ENCODE measurements around the gene IRF2BP2. TPM values are rescaled to one million over a fixed set of nuclear protein-coding genes. Genes with fewer than 3 reads are reported as not detected.

The IRF2BP2 gene
- total and polyA plus RNA-seq, 2 of the 13 experiments (the other 11 are each of a cell fraction or from before 2014, with no cell fraction given) = 140 to 147 TPM

DNA sequence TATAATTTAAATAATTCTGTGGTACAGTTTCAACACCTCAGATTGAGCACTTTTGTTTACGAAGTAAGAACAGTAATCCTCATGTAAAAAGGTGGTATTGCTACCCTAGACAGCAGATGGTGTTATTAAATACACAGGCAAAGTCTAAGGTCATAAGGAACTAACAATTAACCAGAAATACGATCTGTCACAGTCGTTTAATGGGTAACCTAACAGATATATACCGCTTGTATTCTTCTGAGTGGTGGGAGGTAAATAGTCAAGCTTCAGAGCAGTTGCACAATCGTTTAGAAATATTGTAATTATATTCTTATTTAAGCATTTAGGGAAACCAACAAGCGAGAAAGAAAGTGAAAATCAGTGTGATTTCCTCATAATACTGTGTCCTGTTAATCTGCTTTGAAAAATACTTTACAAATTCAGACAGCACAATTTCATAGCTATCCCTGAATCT lies 9.8 kb upstream of the IRF2BP2 start (continued):
- no peak for TF ChIP-seq MTA1 (CRISPR knock-in tag; IDR thresholded peaks at IDR 0.05; ENCODE audit: borderline replicate concordance)
- peak; percentile 71 for TF ChIP-seq RCOR2 (CRISPR knock-in tag; IDR thresholded peaks at IDR 0.05)
- TF ChIP-seq ZNF598 (CRISPR knock-in tag; IDR thresholded peaks at IDR 0.05; ENCODE audit: borderline replicate concordance) = no peak
- TF ChIP-seq ZMYM4 (CRISPR knock-in tag; IDR thresholded peaks at IDR 0.05) = no peak; the same call in 1 of the 2 replicates
- no peak for TF ChIP-seq MYNN (CRISPR knock-in tag; IDR thresholded peaks at IDR 0.05; ENCODE audit: low read depth)
- TF ChIP-seq, protein P1, sequence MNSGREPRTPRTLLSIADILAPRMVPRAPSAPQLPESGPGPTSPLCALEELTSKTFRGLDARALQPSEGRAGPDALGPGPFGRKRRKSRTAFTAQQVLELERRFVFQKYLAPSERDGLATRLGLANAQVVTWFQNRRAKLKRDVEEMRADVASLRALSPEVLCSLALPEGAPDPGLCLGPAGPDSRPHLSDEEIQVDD (CRISPR knock-in tag; IDR thresholded peaks at IDR 0.05; ENCODE audit: borderline replicate concordance) = no peak
- no peak for TF ChIP-seq NR1H2 (CRISPR knock-in tag; IDR thresholded peaks at IDR 0.05; ENCODE audit: borderline replicate concordance, low read depth)
- no peak for TF ChIP-seq GABPA (IDR thresholded peaks at IDR 0.05; ENCODE audit: low read depth, low read length)
- TF ChIP-seq GABPA (CRISPR knock-in tag; IDR thresholded peaks at IDR 0.05; ENCODE audit: low read depth) = no peak
- no peak for TF ChIP-seq ARNT (IDR thresholded peaks at IDR 0.05)
- no peak for TF ChIP-seq ZNF616 (CRISPR knock-in tag; IDR thresholded peaks at IDR 0.05; ENCODE audit: low read depth)
- no peak for TF ChIP-seq ZMYM2 (CRISPR knock-in tag; IDR thresholded peaks at IDR 0.05)
- TF ChIP-seq ZNF562 (CRISPR knock-in tag; IDR thresholded peaks at IDR 0.05; ENCODE audit: borderline replicate concordance) = no peak
- no peak for TF ChIP-seq RARG (CRISPR knock-in tag; IDR thresholded peaks at IDR 0.05; ENCODE audit: low read depth)
- TF ChIP-seq SOX13 (IDR thresholded peaks at IDR 0.05) = 0 out of 2 replicates have a peak, but pooled peaks have one; percentile 46
- peak in 1 of 2 experiments; percentile 95; a peak in 2 of 4 replicates for TF ChIP-seq SOX13 (CRISPR knock-in tag; conservative IDR thresholded peaks at IDR 0.05 in 1 of 2, IDR thresholded peaks at IDR 0.05 in 1 of 2)
- no peak for TF ChIP-seq AKAP8 (CRISPR knock-in tag; IDR thresholded peaks at IDR 0.05)
- TF ChIP-seq, protein P2, sequence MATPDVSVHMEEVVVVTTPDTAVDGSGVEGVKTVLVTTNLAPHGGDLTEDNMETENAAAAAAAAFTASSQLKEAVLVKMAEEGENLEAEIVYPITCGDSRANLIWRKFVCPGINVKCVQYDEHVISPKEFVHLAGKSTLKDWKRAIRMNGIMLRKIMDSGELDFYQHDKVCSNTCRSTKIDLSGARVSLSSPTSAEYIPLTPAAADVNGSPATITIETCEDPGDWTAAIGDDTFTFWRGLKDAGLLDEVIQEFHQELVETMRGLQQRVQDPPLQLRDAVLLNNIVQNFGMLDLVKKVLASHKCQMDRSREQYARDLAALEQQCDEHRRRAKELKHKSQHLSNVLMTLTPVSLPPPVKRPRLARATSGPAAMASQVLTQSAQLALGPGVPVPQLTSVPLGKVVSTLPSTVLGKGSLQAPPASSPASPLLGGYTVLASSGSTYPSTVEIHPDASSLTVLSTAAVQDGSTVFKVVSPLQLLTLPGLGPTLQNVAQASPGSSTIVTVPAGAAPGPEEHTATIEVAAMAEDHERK (CRISPR knock-in tag; IDR thresholded peaks at IDR 0.05; ENCODE audit: low read depth) = no peak
- TF ChIP-seq ZNF572 (CRISPR knock-in tag; IDR thresholded peaks at IDR 0.05) = no peak
- TF ChIP-seq ZNF670 (CRISPR knock-in tag; IDR thresholded peaks at IDR 0.05; ENCODE audit: borderline replicate concordance) = no peak
- no peak for TF ChIP-seq CCDC6 (CRISPR knock-in tag; IDR thresholded peaks at IDR 0.05)
- TF ChIP-seq NFIC (IDR thresholded peaks at IDR 0.05; ENCODE audit: low read length) = no peak
- TF ChIP-seq, protein P3, sequence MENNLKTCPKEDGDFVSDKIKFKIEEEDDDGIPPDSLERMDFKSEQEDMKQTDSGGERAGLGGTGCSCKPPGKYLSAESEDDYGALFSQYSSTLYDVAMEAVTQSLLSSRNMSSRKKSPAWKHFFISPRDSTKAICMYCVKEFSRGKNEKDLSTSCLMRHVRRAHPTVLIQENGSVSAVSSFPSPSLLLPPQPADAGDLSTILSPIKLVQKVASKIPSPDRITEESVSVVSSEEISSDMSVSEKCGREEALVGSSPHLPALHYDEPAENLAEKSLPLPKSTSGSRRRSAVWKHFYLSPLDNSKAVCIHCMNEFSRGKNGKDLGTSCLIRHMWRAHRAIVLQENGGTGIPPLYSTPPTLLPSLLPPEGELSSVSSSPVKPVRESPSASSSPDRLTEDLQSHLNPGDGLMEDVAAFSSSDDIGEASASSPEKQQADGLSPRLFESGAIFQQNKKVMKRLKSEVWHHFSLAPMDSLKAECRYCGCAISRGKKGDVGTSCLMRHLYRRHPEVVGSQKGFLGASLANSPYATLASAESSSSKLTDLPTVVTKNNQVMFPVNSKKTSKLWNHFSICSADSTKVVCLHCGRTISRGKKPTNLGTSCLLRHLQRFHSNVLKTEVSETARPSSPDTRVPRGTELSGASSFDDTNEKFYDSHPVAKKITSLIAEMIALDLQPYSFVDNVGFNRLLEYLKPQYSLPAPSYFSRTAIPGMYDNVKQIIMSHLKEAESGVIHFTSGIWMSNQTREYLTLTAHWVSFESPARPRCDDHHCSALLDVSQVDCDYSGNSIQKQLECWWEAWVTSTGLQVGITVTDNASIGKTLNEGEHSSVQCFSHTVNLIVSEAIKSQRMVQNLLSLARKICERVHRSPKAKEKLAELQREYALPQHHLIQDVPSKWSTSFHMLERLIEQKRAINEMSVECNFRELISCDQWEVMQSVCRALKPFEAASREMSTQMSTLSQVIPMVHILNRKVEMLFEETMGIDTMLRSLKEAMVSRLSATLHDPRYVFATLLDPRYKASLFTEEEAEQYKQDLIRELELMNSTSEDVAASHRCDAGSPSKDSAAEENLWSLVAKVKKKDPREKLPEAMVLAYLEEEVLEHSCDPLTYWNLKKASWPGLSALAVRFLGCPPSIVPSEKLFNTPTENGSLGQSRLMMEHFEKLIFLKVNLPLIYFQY (CRISPR knock-in tag; IDR thresholded peaks at IDR 0.05; ENCODE audit: borderline replicate concordance) = no peak; the same call in 1 of the 2 replicates
- no peak for TF ChIP-seq HOXA3 (CRISPR knock-in tag; IDR thresholded peaks at IDR 0.05)
- peak; percentile 98 for TF ChIP-seq SIX1 (CRISPR knock-in tag; IDR thresholded peaks at IDR 0.05; ENCODE audit: borderline replicate concordance)
- peak; percentile 89; the same call in 1 of the 2 replicates for TF ChIP-seq NCOR1 (IDR thresholded peaks at IDR 0.05; ENCODE audit: borderline replicate concordance, low read length)
- TF ChIP-seq KLF9 (CRISPR knock-in tag; IDR thresholded peaks at IDR 0.05; ENCODE audit: low read depth) = no peak
- no peak for TF ChIP-seq STAT5B (CRISPR knock-in tag; IDR thresholded peaks at IDR 0.05)

Data from HepG2 (cell line).